K562 (cell line): Measurements from ENCODE around the gene RUNX1. TPM values are rescaled to one million over a fixed set of nuclear protein-coding genes. Genes with fewer than 3 reads are reported as not detected.

Experiments
- BRD9 ChIP-seq: fragments of 450-650 bp; IDR thresholded peaks from 2 replicates; pipeline ENCODE4 v1.6.1; 2018; ENCODE audit warnings: low read depth; ENCODE audit not compliant: partially characterized antibody
- GATA2 ChIP-seq: sonication (generic); formaldehyde crosslinking; IDR thresholded peaks from 2 replicates; pipeline ENCODE4 v1.4.0; 2020; ENCODE audit warnings: mild to moderate bottlenecking, missing genetic modification reagents
- HNRNPH1 ChIP-seq: fragments of 200-400 bp; formaldehyde crosslinking; optimal IDR thresholded peaks from 2 replicates; pipeline ENCODE3; 2017; ENCODE audit warnings: low read depth, mild to moderate bottlenecking, low read length, moderate library complexity
- NONO ChIP-seq, 2 experiments: fragments of 200-400 bp in 1 of 2; fragments of 450-650 bp in 1 of 2; formaldehyde crosslinking in 1 of 2; IDR thresholded peaks; 2 replicates each; pipeline ENCODE4 v1.6.1; 2017; ENCODE audit warnings: low read depth in 2 of 2, mild to moderate bottlenecking in 2 of 2, moderate library complexity in 2 of 2, low read length in 1 of 2
- PCBP1 ChIP-seq: fragments of 200-400 bp; formaldehyde crosslinking; IDR thresholded peaks from 2 replicates; pipeline ENCODE4 v1.6.1; 2018; ENCODE audit warnings: mild to moderate bottlenecking, low read depth, low read length; ENCODE audit not compliant: poor library complexity, severe bottlenecking
- POLR2A ChIP-seq: fragments of 450-650 bp; conservative IDR thresholded peaks from 2 replicates; pipeline ENCODE4 v1.6.1; 2016
- PTBP1 ChIP-seq: fragments of 200-400 bp; formaldehyde crosslinking; IDR thresholded peaks from 2 replicates; pipeline ENCODE4 v1.6.1; 2017; ENCODE audit warnings: low read depth, low read length
- RHOXF2B ChIP-seq: fragments of 250-450 bp; sonication (Bioruptor Pico); conservative IDR thresholded peaks from 2 replicates; pipeline ENCODE4 v1.5.1; 2021
- SP1 ChIP-seq: sonication (generic); formaldehyde crosslinking; IDR thresholded peaks from 2 replicates; pipeline ENCODE4 v1.8.1; 2022; ENCODE audit warnings: mild to moderate bottlenecking, missing genetic modification reagents
- XRCC3 ChIP-seq: fragments of 450-650 bp; IDR thresholded peaks from 2 replicates; pipeline ENCODE4 v1.6.1; 2017; ENCODE audit warnings: mild to moderate bottlenecking, moderate library complexity
- ZBTB17 ChIP-seq: fragments of 450-650 bp; formaldehyde crosslinking; IDR thresholded peaks from 2 replicates; pipeline ENCODE4 v1.4.0; 2020; ENCODE audit warnings: mild to moderate bottlenecking
- ZNF431 ChIP-seq: sonication (generic); formaldehyde crosslinking; IDR thresholded peaks from 2 replicates; pipeline ENCODE4 v1.8.0; 2022; ENCODE audit warnings: mild to moderate bottlenecking, missing genetic modification reagents
- polyA plus RNA-seq, 8 experiments: library from polyadenylated mRNA; depleted of rRNA in 4 of 8; stranded (reverse) in 5 of 8; unstranded in 3 of 8; fragments of >200 nt; fragmentation: Nextera tagmentation in 2 of 8; fragmentation: Illumina TruSeq in 1 of 8; extraction: Ambion mirVana in 2 of 8; extraction: Trizol in 1 of 8; gene quantifications; 2 replicates each; pipeline versions ENCODE4 v1.2.1 to v1.2.3, GENCODE V29; 2011 to 2014; ENCODE audit warnings: inconsistent platforms in 1 of 8, missing spikeins in 1 of 8
- total RNA-seq, 7 experiments: library from RNA; depleted of rRNA in 6 of 7; stranded (reverse); fragments of >200 nt in 6 of 7; fragmentation: Illumina TruSeq in 2 of 7; extraction: Trizol in 2 of 7; gene quantifications; 2 replicates each; pipeline versions ENCODE4 v1.2.1 to v1.2.3, GENCODE V29; 2011 to 2021; ENCODE audit warnings: low replicate concordance in 1 of 7
- TF ChIP-seq, protein P1 (sequence below): fragments of 250-450 bp; sonication (Bioruptor Pico); IDR thresholded peaks from 2 replicates; pipeline ENCODE4 v1.5.0; 2021; ENCODE audit warnings: mild to moderate bottlenecking, borderline replicate concordance
- TF ChIP-seq, protein P2 (sequence below): fragments of 450-650 bp; formaldehyde crosslinking; IDR thresholded peaks from 2 replicates; pipeline ENCODE4 v1.4.0; 2020; ENCODE audit warnings: mild to moderate bottlenecking, moderate library complexity
- TF ChIP-seq, protein P3 (sequence below), 2 experiments: fragments of 450-650 bp; formaldehyde crosslinking in 1 of 2; IDR thresholded peaks; 2 replicates each; pipeline versions ENCODE4 v1.4.0 to v1.6.1; 2014 to 2020; ENCODE audit warnings: mild to moderate bottlenecking in 2 of 2, borderline replicate concordance in 1 of 2, low read depth in 1 of 2

Gene RUNX1
- total and polyA plus RNA-seq, 9 of the 15 experiments (the other 6 are each of a cell fraction or from before 2014, with no cell fraction given), result 2.2 to 68.6 (median 17.8) TPM

DNA sequence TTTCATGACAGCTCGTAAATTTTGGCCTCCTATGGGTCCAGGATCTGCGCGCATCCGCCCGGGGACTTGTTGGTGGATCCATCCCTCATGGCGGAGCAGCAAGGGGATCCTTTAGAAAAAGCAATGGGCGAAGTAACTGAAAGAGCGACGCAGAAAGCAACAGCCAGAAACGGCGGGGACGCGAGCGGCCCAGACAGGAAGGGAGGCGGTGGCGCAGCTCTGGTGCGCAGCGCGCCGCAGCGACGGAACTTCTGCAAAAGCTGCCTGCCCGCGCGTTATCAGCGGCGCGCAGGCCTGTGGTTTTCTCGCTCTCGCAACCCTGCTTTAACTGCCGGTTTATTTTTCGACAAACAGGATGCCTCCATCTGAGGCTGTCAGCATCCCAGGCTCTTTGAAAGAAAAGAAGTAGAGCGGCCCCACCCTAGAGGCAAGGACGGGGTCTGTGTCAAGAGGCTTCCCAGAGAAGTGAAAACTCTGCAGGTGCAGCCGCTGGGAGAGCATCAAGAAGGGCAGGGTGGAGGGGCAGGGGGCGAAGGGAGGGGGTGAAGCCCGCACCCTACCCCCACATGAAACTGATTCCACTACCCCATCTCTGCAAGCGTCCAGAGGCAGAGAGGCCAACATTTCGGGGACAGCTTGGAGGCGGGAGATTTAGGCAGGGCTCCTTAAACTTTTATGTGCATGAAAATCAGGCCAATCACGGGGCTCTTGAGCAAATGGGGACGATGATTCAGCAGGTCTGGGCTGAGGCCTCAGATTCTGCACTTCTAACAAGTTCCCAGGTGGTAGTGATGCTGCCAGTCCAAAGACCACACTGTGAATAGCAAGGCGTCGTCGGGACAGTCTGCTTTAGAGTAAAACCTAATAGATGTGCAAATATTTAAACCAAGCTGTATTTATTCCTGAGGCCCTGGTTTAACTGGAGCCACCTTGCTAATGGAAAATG, 22.2 kb downstream of the RUNX1 start (continued):
- TF ChIP-seq, protein P1, sequence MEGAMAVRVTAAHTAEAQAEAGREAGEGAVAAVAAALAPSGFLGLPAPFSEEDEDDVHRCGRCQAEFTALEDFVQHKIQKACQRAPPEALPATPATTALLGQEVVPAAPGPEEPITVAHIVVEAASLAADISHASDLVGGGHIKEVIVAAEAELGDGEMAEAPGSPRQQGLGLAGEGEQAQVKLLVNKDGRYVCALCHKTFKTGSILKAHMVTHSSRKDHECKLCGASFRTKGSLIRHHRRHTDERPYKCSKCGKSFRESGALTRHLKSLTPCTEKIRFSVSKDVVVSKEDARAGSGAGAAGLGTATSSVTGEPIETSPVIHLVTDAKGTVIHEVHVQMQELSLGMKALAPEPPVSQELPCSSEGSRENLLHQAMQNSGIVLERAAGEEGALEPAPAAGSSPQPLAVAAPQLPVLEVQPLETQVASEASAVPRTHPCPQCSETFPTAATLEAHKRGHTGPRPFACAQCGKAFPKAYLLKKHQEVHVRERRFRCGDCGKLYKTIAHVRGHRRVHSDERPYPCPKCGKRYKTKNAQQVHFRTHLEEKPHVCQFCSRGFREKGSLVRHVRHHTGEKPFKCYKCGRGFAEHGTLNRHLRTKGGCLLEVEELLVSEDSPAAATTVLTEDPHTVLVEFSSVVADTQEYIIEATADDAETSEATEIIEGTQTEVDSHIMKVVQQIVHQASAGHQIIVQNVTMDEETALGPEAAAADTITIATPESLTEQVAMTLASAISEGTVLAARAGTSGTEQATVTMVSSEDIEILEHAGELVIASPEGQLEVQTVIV (CRISPR knock-in tag), result no peak
- TF ChIP-seq HNRNPH1 (no peak), NONO (IDR thresholded peaks at IDR 0.05; ENCODE audit: low read depth in 2 of 2, low read length in 1 of 2) (peak in 1 of 2 experiments; percentile 92; a peak in 1 of 4 replicates), PTBP1 (no peak), ZNF431 (CRISPR knock-in tag) (no peak; the same call in 1 of the 2 replicates), POLR2A (peak; percentile 79), SP1 (CRISPR knock-in tag) (no peak), BRD9 (no peak), RHOXF2B (CRISPR knock-in tag) (no peak), ZBTB17 (no peak; the same call in 1 of the 2 replicates), GATA2 (CRISPR knock-in tag) (peak; percentile 95), PCBP1 (no peak), XRCC3 (no peak)
- TF ChIP-seq, protein P2, sequence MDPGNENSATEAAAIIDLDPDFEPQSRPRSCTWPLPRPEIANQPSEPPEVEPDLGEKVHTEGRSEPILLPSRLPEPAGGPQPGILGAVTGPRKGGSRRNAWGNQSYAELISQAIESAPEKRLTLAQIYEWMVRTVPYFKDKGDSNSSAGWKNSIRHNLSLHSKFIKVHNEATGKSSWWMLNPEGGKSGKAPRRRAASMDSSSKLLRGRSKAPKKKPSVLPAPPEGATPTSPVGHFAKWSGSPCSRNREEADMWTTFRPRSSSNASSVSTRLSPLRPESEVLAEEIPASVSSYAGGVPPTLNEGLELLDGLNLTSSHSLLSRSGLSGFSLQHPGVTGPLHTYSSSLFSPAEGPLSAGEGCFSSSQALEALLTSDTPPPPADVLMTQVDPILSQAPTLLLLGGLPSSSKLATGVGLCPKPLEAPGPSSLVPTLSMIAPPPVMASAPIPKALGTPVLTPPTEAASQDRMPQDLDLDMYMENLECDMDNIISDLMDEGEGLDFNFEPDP (CRISPR knock-in tag), result no peak
- TF ChIP-seq, protein P3, sequence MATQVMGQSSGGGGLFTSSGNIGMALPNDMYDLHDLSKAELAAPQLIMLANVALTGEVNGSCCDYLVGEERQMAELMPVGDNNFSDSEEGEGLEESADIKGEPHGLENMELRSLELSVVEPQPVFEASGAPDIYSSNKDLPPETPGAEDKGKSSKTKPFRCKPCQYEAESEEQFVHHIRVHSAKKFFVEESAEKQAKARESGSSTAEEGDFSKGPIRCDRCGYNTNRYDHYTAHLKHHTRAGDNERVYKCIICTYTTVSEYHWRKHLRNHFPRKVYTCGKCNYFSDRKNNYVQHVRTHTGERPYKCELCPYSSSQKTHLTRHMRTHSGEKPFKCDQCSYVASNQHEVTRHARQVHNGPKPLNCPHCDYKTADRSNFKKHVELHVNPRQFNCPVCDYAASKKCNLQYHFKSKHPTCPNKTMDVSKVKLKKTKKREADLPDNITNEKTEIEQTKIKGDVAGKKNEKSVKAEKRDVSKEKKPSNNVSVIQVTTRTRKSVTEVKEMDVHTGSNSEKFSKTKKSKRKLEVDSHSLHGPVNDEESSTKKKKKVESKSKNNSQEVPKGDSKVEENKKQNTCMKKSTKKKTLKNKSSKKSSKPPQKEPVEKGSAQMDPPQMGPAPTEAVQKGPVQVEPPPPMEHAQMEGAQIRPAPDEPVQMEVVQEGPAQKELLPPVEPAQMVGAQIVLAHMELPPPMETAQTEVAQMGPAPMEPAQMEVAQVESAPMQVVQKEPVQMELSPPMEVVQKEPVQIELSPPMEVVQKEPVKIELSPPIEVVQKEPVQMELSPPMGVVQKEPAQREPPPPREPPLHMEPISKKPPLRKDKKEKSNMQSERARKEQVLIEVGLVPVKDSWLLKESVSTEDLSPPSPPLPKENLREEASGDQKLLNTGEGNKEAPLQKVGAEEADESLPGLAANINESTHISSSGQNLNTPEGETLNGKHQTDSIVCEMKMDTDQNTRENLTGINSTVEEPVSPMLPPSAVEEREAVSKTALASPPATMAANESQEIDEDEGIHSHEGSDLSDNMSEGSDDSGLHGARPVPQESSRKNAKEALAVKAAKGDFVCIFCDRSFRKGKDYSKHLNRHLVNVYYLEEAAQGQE (IDR thresholded peaks at IDR 0.05; ENCODE audit: borderline replicate concordance), result peak; percentile 72
- TF ChIP-seq, protein P3 (CRISPR knock-in tag; IDR thresholded peaks at IDR 0.05; ENCODE audit: low read depth), result no peak
